CD4-positive, alpha-beta T cell treated with Interleukin-1 beta for 1 hour (primary cell): ENCODE results near the gene MOV10L1.
A peak's percentile ranks its signal among the peaks of the same experiment; 100 is the strongest.

Experiments
- DNase-seq, 2 donors: peaks; one replicate each; pipeline ENCODE4 v3.0.0-alpha.2; 2020 to 2022

Gene MOV10L1

GRCh38 chr22:50178871-50179869 lies 89.4 kb downstream of the MOV10L1 start:
- no peak for DNase-seq

GRCh38 chr22:50179937-50180726 lies 90.3 kb downstream of the MOV10L1 start:
- no peak for DNase-seq

- no peak for DNase-seq
Measured at GRCh38 chr22:50180727-50181521, 91.1 kb downstream of the MOV10L1 start.

- DNase-seq: no peak
Measured at GRCh38 chr22:50182176-50183081, 92.6 kb downstream of the MOV10L1 start.

- no peak for DNase-seq
Measured at GRCh38 chr22:50183141-50183971, 93.5 kb downstream of the MOV10L1 start.

GRCh38 chr22:50184004-50184901 lies 94.4 kb downstream of the MOV10L1 start:
- DNase-seq: no peak

GRCh38 chr22:50184902-50185374 lies 95.1 kb downstream of the MOV10L1 start:
- no peak for DNase-seq

- DNase-seq: peak; percentile 91 to 92
Measured at GRCh38 chr22:50185375-50186087, 95.7 kb downstream of the MOV10L1 start, which contains the start of gene TRABD. Gene TRABD, plus strand, starts transcription at chr22:50185913. Its CDS starts 7,148 bp downstream, at chr22:50193061.

GRCh38 chr22:50186181-50186714 lies 96.4 kb downstream of the MOV10L1 start:
- DNase-seq: no peak

GRCh38 chr22:50186761-50187523 lies 97.1 kb downstream of the MOV10L1 start:
- DNase-seq: peak; percentile 39 to 45

- no peak for DNase-seq
Measured at GRCh38 chr22:50188356-50188755, 98.5 kb downstream of the MOV10L1 start.

GRCh38 chr22:50189184-50189848 lies 99.5 kb downstream of the MOV10L1 start:
- no peak for DNase-seq

GRCh38 chr22:50189849-50190181 lies 100.0 kb downstream of the MOV10L1 start:
- no peak for DNase-seq

GRCh38 chr22:50190182-50190940 lies 100.6 kb downstream of the MOV10L1 start:
- DNase-seq: peak; percentile 88 to 91

- peak; percentile 79 to 93 for DNase-seq
Measured at GRCh38 chr22:50190941-50191741, 101.3 kb downstream of the MOV10L1 start.
